H1 (cell line): ENCODE measurements around the gene CPLANE1. TPM values are rescaled to one million over a fixed set of nuclear protein-coding genes. Genes with fewer than 3 reads are reported as not detected.

Experiments
- CTCF ChIA-PET: fragments of 300-600 bp; sonication (Branson Sonifier 250); formaldehyde crosslinking; loops from one replicate; lab custom pipeline; 2021; ENCODE audit not compliant: partially characterized antibody; lab: Charles Lee
- POLR2A ChIA-PET: fragments of 300-600 bp; sonication (Branson Sonifier 250); formaldehyde crosslinking; loops from one replicate; lab custom pipeline; 2021; ENCODE audit warnings: inconsistent platforms; ENCODE audit not compliant: partially characterized antibody; lab: Charles Lee
- DNase-seq, 2 experiments: peaks; one replicate each; pipeline versions ENCODE4 v3.0.0 to v3.0.0-alpha.2; 2010 to 2022; ENCODE audit warnings: low spot score in 2 of 2, low read depth in 1 of 2, mixed read lengths in 1 of 2
- FAIRE-seq: peaks from 2 replicates; lab custom pipeline; 2011; peaks lifted over from hg19 to GRCh38; lab: Jason Lieb, UNC
- H2AFZ ChIP-seq: 2 replicates; pipeline ENCODE4 v1.8.1; 2012; ENCODE audit warnings: low read length, inconsistent platforms
- H2AK5ac ChIP-seq: 2 replicates; pipeline ENCODE4 v1.6.1; 2013; ENCODE audit warnings: low read depth, low read length
- H2BK120ac ChIP-seq: replicated peaks from 2 replicates; pipeline ENCODE3; 2013; ENCODE audit warnings: low read depth, low read length, inconsistent platforms
- H2BK12ac ChIP-seq: 2 replicates; pipeline ENCODE4 v1.6.1; 2013; ENCODE audit warnings: low read depth, low read length
- H2BK15ac ChIP-seq: 2 replicates; pipeline ENCODE4 v1.6.1; 2013; ENCODE audit warnings: low read length
- H2BK20ac ChIP-seq: 2 replicates; pipeline ENCODE4 v1.6.1; 2013; ENCODE audit warnings: low read length
- H2BK5ac ChIP-seq: 2 replicates; pipeline ENCODE4 v1.6.1; 2013; ENCODE audit warnings: low read depth, low read length
- H3K14ac ChIP-seq: 2 replicates; pipeline ENCODE4 v1.6.1; 2013; ENCODE audit warnings: inconsistent platforms; ENCODE audit not compliant: insufficient read length
- H3K18ac ChIP-seq: 2 replicates; pipeline ENCODE4 v1.6.1; 2013; ENCODE audit warnings: low read length; ENCODE audit errors: extremely low read depth
- H3K23ac ChIP-seq: 2 replicates; pipeline ENCODE4 v1.6.1; 2013; ENCODE audit warnings: inconsistent platforms; ENCODE audit not compliant: insufficient read length
- H3K23me2 ChIP-seq: 2 replicates; pipeline ENCODE4 v1.6.1; 2013; ENCODE audit warnings: low read depth, low read length
- H3K27ac ChIP-seq: 2 replicates; pipeline ENCODE4 v1.6.1; 2011; ENCODE audit warnings: low read depth, low read length, inconsistent platforms
- H3K27me3 ChIP-seq, 4 experiments: replicated peaks in 1 of 4; 1 replicate in 1 of 4; 2 replicates in 3 of 4; pipeline versions ENCODE4 v1.6.1 to v1.8.1; 2011 to 2013; ENCODE audit warnings: low read length in 3 of 4, mild to moderate bottlenecking in 3 of 4, inconsistent platforms in 2 of 4, mixed read lengths in 2 of 4, moderate library complexity in 1 of 4; ENCODE audit not compliant: control insufficient read depth in 3 of 4, insufficient read depth in 3 of 4; ENCODE audit errors: extremely low read depth in 1 of 4
- H3K36me3 ChIP-seq, 4 experiments: 2 replicates each; pipeline versions ENCODE4 v1.6.1 to v1.8.1; 2011 to 2013; ENCODE audit warnings: mild to moderate bottlenecking in 4 of 4, low read length in 3 of 4, moderate library complexity in 2 of 4, control low read depth in 1 of 4, inconsistent platforms in 1 of 4; ENCODE audit not compliant: insufficient read depth in 4 of 4, control insufficient read depth in 2 of 4
- H3K4ac ChIP-seq: replicated peaks from 2 replicates; pipeline ENCODE3; 2013; ENCODE audit warnings: low read length, low read depth, mixed read lengths, inconsistent platforms; ENCODE audit not compliant: insufficient read length
- H3K4me1 ChIP-seq, 4 experiments: replicated peaks in 1 of 4; 1 replicate in 1 of 4; 2 replicates in 3 of 4; pipeline versions ENCODE4 v1.6.1 to v1.8.1; 2011 to 2013; ENCODE audit warnings: low read length in 3 of 4, inconsistent platforms in 2 of 4, mixed read lengths in 1 of 4; ENCODE audit not compliant: insufficient read depth in 4 of 4, control insufficient read depth in 3 of 4
- H3K4me2 ChIP-seq, 2 experiments: 2 replicates each; pipeline versions ENCODE4 v1.6.1 to v1.8.1; 2011 to 2013; ENCODE audit warnings: low read depth in 2 of 2, low read length in 2 of 2, control low read depth in 1 of 2, inconsistent platforms in 1 of 2, mild to moderate bottlenecking in 1 of 2; ENCODE audit not compliant: insufficient read depth in 1 of 2
- H3K4me3 ChIP-seq, 4 experiments: fragments of 200-600, 300-600 bp in 1 of 4; sonication (generic), shearing (Covaris generic), sonication (Bioruptor Twin) in 1 of 4; 2 replicates each; pipeline versions ENCODE4 v1.5.1 to v1.8.1; 2011 to 2016; ENCODE audit warnings: low read length in 4 of 4, low read depth in 3 of 4, control low read depth in 2 of 4, inconsistent platforms in 2 of 4, mild to moderate bottlenecking in 2 of 4, mixed read lengths in 1 of 4, moderate library complexity in 1 of 4; ENCODE audit not compliant: insufficient read depth in 2 of 4; ENCODE audit errors: extremely low read depth in 1 of 4
- H3K56ac ChIP-seq: replicated peaks from 2 replicates; pipeline ENCODE3; 2013; ENCODE audit warnings: low read depth, mild to moderate bottlenecking, mixed read lengths, low read length, inconsistent platforms; ENCODE audit not compliant: insufficient read length
- H3K79me1 ChIP-seq: 2 replicates; pipeline ENCODE4 v1.6.1; 2013; ENCODE audit warnings: low read depth, low read length, control low read depth
- H3K79me2 ChIP-seq, 2 experiments: 2 replicates each; pipeline versions ENCODE4 v1.6.1 to v1.8.1; 2012 to 2013; ENCODE audit warnings: low read length in 2 of 2, mild to moderate bottlenecking in 2 of 2, inconsistent platforms in 1 of 2; ENCODE audit not compliant: insufficient read depth in 2 of 2, control insufficient read depth in 1 of 2
- H3K9ac ChIP-seq, 4 experiments: replicated peaks in 1 of 4; 1 replicate in 1 of 4; 2 replicates in 3 of 4; pipeline versions ENCODE4 v1.6.1 to v1.8.1; 2011 to 2013; ENCODE audit warnings: low read depth in 3 of 4, low read length in 3 of 4, control low read depth in 2 of 4, mild to moderate bottlenecking in 2 of 4, moderate library complexity in 2 of 4, inconsistent platforms in 1 of 4; ENCODE audit errors: extremely low read depth in 1 of 4
- H3K9me3 ChIP-seq, 2 experiments: 2 replicates each; pipeline versions ENCODE4 v1.6.1 to v1.8.1; 2012 to 2013; ENCODE audit warnings: mild to moderate bottlenecking in 2 of 2, moderate library complexity in 2 of 2, control low read depth in 1 of 2, inconsistent platforms in 1 of 2, low read depth in 1 of 2, low read length in 1 of 2, mixed read lengths in 1 of 2; ENCODE audit not compliant: insufficient read depth in 2 of 2
- H4K20me1 ChIP-seq, 2 experiments: replicated peaks in 1 of 2; 2 replicates each; pipeline versions ENCODE3 to v1.8.1; 2011 to 2013; ENCODE audit warnings: inconsistent platforms in 2 of 2, low read length in 2 of 2, mild to moderate bottlenecking in 1 of 2; ENCODE audit not compliant: insufficient read depth in 2 of 2, control insufficient read depth in 1 of 2
- H4K5ac ChIP-seq: 2 replicates; pipeline ENCODE4 v1.6.1; 2013; ENCODE audit warnings: low read length, low read depth, mixed read lengths, inconsistent platforms; ENCODE audit not compliant: insufficient read length
- H4K8ac ChIP-seq: 2 replicates; pipeline ENCODE4 v1.8.0; 2013; ENCODE audit warnings: mild to moderate bottlenecking, moderate library complexity, low read length, inconsistent platforms; ENCODE audit not compliant: insufficient read depth; ENCODE audit errors: extremely low read depth
- H4K91ac ChIP-seq: replicated peaks from 2 replicates; pipeline ENCODE3; 2013; ENCODE audit warnings: low read length, mixed read lengths, inconsistent platforms; ENCODE audit not compliant: insufficient read length
- CBX8 ChIP-seq: fragments of 300-800, 300-1000 bp; sonication (generic); IDR thresholded peaks from 2 replicates; pipeline ENCODE4 v1.7.1; 2016; ENCODE audit warnings: low read depth, low read length, borderline replicate concordance
- CHD2 ChIP-seq: IDR thresholded peaks from 2 replicates; pipeline ENCODE4 v1.6.1; 2012; ENCODE audit warnings: low read length, improper control_type of control experiment
- WGBS, 2 experiments: shearing (Covaris generic) in 1 of 2; methylation state at CpG; one replicate each; pipeline versions ENCODE4 v1.1.6 to v1.1.7; 2013 to 2015; ENCODE audit warnings: low lambda C conversion rate in 2 of 2, mixed read lengths in 2 of 2, inconsistent platforms in 1 of 2, low coverage in 1 of 2, missing lambda C conversion rate in 1 of 2; ENCODE audit not compliant: insufficient replicate concordance in 2 of 2, insufficient coverage in 1 of 2, insufficient read length in 1 of 2; ENCODE audit errors: extremely low coverage in 1 of 2, missing lambda C conversion rate in 1 of 2; 5-methylcytosine and 5-hydroxymethylcytosine counted together
- polyA plus RNA-seq, 7 experiments: library from polyadenylated mRNA; depleted of rRNA in 3 of 7; stranded (reverse) in 5 of 7; unstranded in 2 of 7; fragments of >200 nt in 5 of 7; fragments of 200-250 nt in 2 of 7; gene quantifications; 1 replicate in 5 of 7; 2 replicates in 1 of 7; 4 replicates in 1 of 7; pipeline versions ENCODE4 v1.2.1 to v1.2.3, GENCODE V29; 2011 to 2013; ENCODE audit warnings: missing spikeins in 2 of 7, mixed read lengths in 2 of 7
- total RNA-seq: library from RNA; stranded (reverse); fragmentation: NEBNext Ultra II Directional; extraction: Animal tissue kit (Norgen Biotek cat#: 25700); gene quantifications from 2 replicates; pipeline ENCODE4 v1.2.1, GENCODE V29; 2021

The CPLANE1 gene
- total and polyA plus RNA-seq, 2 of the 8 experiments (the other 6 are each of a cell fraction or from before 2014, with no cell fraction given), result 2.2 to 8.8 TPM

- H2BK15ac ChIP-seq, result no peak overlapping the region
- H3K4me3 ChIP-seq, result no peak overlapping the region
- H3K79me1 ChIP-seq, result no peaks in the 10 kb centered on the region
- 95% methylated on average over 1 of the region's 1 CpG; no CpG with 5 or more reads in 1 of the 2 experiments for WGBS, 2 experiments
- H2AK5ac ChIP-seq, result no peak overlapping the region
- H2BK20ac ChIP-seq, result no peak overlapping the region
- H3K27me3 ChIP-seq, result no peaks in the 10 kb centered on the region
- no peak overlapping the region for H3K56ac ChIP-seq
- no peaks in the 10 kb centered on the region for H3K79me2 ChIP-seq
- FAIRE-seq, result no peak
- H3K9me3 ChIP-seq, result no peaks in the 10 kb centered on the region; a peak in 1 of 4 replicates
- ChIA-PET CTCF (no interaction called here), POLR2A (interaction anchor here (0.6 kb wide), 1 partner anchor 260 kb away, joined by 4 read pairs; no protein-coding TSS in a partner anchor)
- no peak overlapping the region for H2AFZ ChIP-seq
- H3K14ac ChIP-seq, result no peak overlapping the region
- H3K4me1 ChIP-seq, result peaks cover 0 to 4% (median 4%) of the 10 kb centered on the region in 4 experiments; a peak in 3 of 7 replicates
- no peak overlapping the region for H2BK12ac ChIP-seq
- H3K4ac ChIP-seq, result no peak overlapping the region
- no peak overlapping the region for H3K23ac ChIP-seq
- TF ChIP-seq CHD2 (no peak), CBX8 (no peak)
- no peaks in the 10 kb centered on the region for H4K20me1 ChIP-seq
- no peaks in the 10 kb centered on the region for H3K36me3 ChIP-seq
- DNase-seq, result no peak
- H3K18ac ChIP-seq, result no peak overlapping the region
- no peak overlapping the region for H2BK120ac ChIP-seq
- H4K5ac ChIP-seq, result no peak overlapping the region
- no peak overlapping the region for H3K4me2 ChIP-seq
- H3K27ac ChIP-seq, result no peak overlapping the region
- no peak overlapping the region for H3K9ac ChIP-seq
- no peak overlapping the region for H2BK5ac ChIP-seq
- peaks cover 3% of the 10 kb centered on the region; the same call in 1 of the 2 replicates for H3K23me2 ChIP-seq
- H4K91ac ChIP-seq, result no peak overlapping the region
- H4K8ac ChIP-seq, result no peak overlapping the region
Measured at GRCh38 chr5:37254581-37254980, 5.4 kb upstream of the CPLANE1 start.
